ENCODE data around the gene SMPD2. TPM values are rescaled to one million over a fixed set of nuclear protein-coding genes. Genes with fewer than 3 reads are reported as not detected.
"Not testable (repeated sequence)": the region's sequence is repeated elsewhere in the genome, so short reads cannot be mapped to it uniquely, and the experiment has no call there.

SMPD2 gene
- total RNA-seq, 4 donors from 2014 or later, result 3.9 to 7.7 (median 5.9) TPM

GRCh38 chr6:109460161-109460829 is 19.8 kb downstream of the SMPD2 start:
- in situ Hi-C loops (cut with MboI; ENCODE audit: low sequenced_read_pairs in 4 of 4), result no loop called here
- Histone ChIP-seq H3K9me3 (no peaks in the 10 kb centered on the region), H3K27me3 (no peaks in the 10 kb centered on the region), H3K4me3 (no peak overlapping the region), H3K36me3 (peaks cover 0 to 12% of the 10 kb centered on the region in 2 donors), H3K27ac (no peak overlapping the region), H3K4me1 (peaks cover 18 to 24% of the 10 kb centered on the region in 2 donors)
- no peak for TF ChIP-seq POLR2A (IDR thresholded peaks at IDR 0.05)
- TF ChIP-seq CTCF (IDR thresholded peaks at IDR 0.05 in 4 of 5, conservative IDR thresholded peaks at IDR 0.05 in 1 of 5), result no peak
- ATAC-seq (no peak), DNase-seq (no peak)
- intact Hi-C loops (cut with DNase I; ENCODE audit: low total_unique reads), result no loop called here

- H3K27ac ChIP-seq; DNase-seq; in situ Hi-C loops (cut with MboI; ENCODE audit: low sequenced_read_pairs in 4 of 4); H3K9me3 ChIP-seq; H3K4me3 ChIP-seq; intact Hi-C loops (cut with DNase I; ENCODE audit: low total_unique reads); ATAC-seq; H3K27me3 ChIP-seq: not testable (repeated sequence)
- Histone ChIP-seq H3K36me3 (peaks cover 0 to 22% of the 10 kb centered on the region in 2 donors), H3K4me1 (peaks cover 16 to 20% of the 10 kb centered on the region in 2 donors)
These were observed 20.7 kb downstream of the SMPD2 start for GRCh38 chr6:109461205-109461604.

- H3K4me1 ChIP-seq, result peaks cover 9 to 13% of the 10 kb centered on the region in 2 donors
- no peak for DNase-seq
- intact Hi-C loops (cut with DNase I; ENCODE audit: low total_unique reads), result no loop called here
- no peak overlapping the region for H3K4me3 ChIP-seq
- in situ Hi-C loops (cut with MboI; ENCODE audit: low sequenced_read_pairs in 4 of 4), result no loop called here
- no peaks in the 10 kb centered on the region for H3K9me3 ChIP-seq
- TF ChIP-seq POLR2A (IDR thresholded peaks at IDR 0.05) (no peak), CTCF (IDR thresholded peaks at IDR 0.05 in 4 of 5, conservative IDR thresholded peaks at IDR 0.05 in 1 of 5) (no peak)
- no peak overlapping the region for H3K27ac ChIP-seq
- peaks cover 0 to 26% of the 10 kb centered on the region in 2 donors for H3K36me3 ChIP-seq
- ATAC-seq, result no peak
- H3K27me3 ChIP-seq, result no peaks in the 10 kb centered on the region
These were observed 21.4 kb downstream of the SMPD2 start for GRCh38 chr6:109461733-109462526.

GRCh38 chr6:109465772-109466171 is 25.2 kb downstream of the SMPD2 start:
- no peak overlapping the region for H3K4me3 ChIP-seq
- TF ChIP-seq CTCF (IDR thresholded peaks at IDR 0.05 in 4 of 5, conservative IDR thresholded peaks at IDR 0.05 in 1 of 5), result no peak
- no peak for TF ChIP-seq POLR2A (IDR thresholded peaks at IDR 0.05)
- ATAC-seq (peak in 1 of 2 donors; percentile 47), DNase-seq (no peak)
- H3K27ac ChIP-seq, result peak overlapping the region in 1 of 4 donors; percentile 42
- H3K36me3 ChIP-seq, result peaks cover 0 to 47% of the 10 kb centered on the region in 2 donors
- in situ Hi-C loops (cut with MboI; ENCODE audit: low sequenced_read_pairs in 4 of 4) (no loop called here), intact Hi-C loops (cut with DNase I; ENCODE audit: low total_unique reads) (no loop called here)
- H3K27me3 ChIP-seq, result no peaks in the 10 kb centered on the region
- no peaks in the 10 kb centered on the region for H3K4me1 ChIP-seq
- H3K9me3 ChIP-seq, result no peaks in the 10 kb centered on the region

- Histone ChIP-seq H3K27me3 (no peaks in the 10 kb centered on the region), H3K9me3 (no peaks in the 10 kb centered on the region), H3K4me1 (no peaks in the 10 kb centered on the region), H3K27ac (peak overlapping the region in 1 of 4 donors; percentile 42), H3K36me3 (peaks cover 0 to 46% of the 10 kb centered on the region in 2 donors), H3K4me3 (no peak overlapping the region)
- ATAC-seq, result no peak
- intact Hi-C loops (cut with DNase I; ENCODE audit: low total_unique reads), result no loop called here
- DNase-seq, result no peak
- in situ Hi-C loops (cut with MboI; ENCODE audit: low sequenced_read_pairs in 4 of 4), result no loop called here
- TF ChIP-seq POLR2A (IDR thresholded peaks at IDR 0.05) (no peak), CTCF (IDR thresholded peaks at IDR 0.05 in 4 of 5, conservative IDR thresholded peaks at IDR 0.05 in 1 of 5) (no peak)
These were observed 25.8 kb downstream of the SMPD2 start for GRCh38 chr6:109466212-109466923.

All from gastrocnemius medialis (tissue), 4 donors.